K562 (cell line): ENCODE measurements around the gene NUMB. TPM values are rescaled to one million over a fixed set of nuclear protein-coding genes. Genes with fewer than 3 reads are reported as not detected.

Experiments used
- ATAC-seq: fragments of 200-7000 bp; cut with Tn5 transposase; 3 replicates; pipeline ENCODE4 v1.9.1; 2020; ENCODE audit warnings: moderate library complexity
- BruUV-seq: library from RNA; stranded (reverse); fragments of 400-500 nt; replicated peaks from 2 replicates; lab custom pipeline; 2021; lab: Mats Ljungman, UMichigan
- CTCF ChIA-PET: fragments of 300-600 bp; formaldehyde crosslinking; extraction: SDS; loops from one replicate; lab custom pipeline; 2021; ENCODE audit warnings: low intra/inter-chr PET ratio; lab: Yijun Ruan, JAX
- POLR2A ChIA-PET: fragments of 300-600, 350-650 bp; sonication (Branson Sonifier 250); formaldehyde crosslinking; extraction: SDS; loops from one replicate; lab custom pipeline; 2021; ENCODE audit warnings: antibody characterized with exemption, inconsistent platforms; lab: Yijun Ruan, JAX
- DNase-seq, 4 experiments: peaks; one replicate each; pipeline versions ENCODE4 v3.0.0 to v3.0.0-alpha.2; 2011 to 2018; ENCODE audit warnings: low spot score in 3 of 4, mixed read lengths in 3 of 4; ENCODE audit errors: extremely low read depth in 1 of 4
- FAIRE-seq: peaks from 2 replicates; lab custom pipeline; 2011; peaks lifted over from hg19 to GRCh38; lab: Jason Lieb, UNC
- H2AFZ ChIP-seq: 2 replicates; pipeline ENCODE4 v1.6.0; 2011; ENCODE audit warnings: low read depth, low read length, control low read depth, inconsistent platforms
- H3K27ac ChIP-seq: fragments of 200-600 bp; 3 replicates; pipeline ENCODE4 v1.8.0; 2011; ENCODE audit warnings: low read depth, mild to moderate bottlenecking, control low read depth, inconsistent platforms, low read length, moderate library complexity, mixed read lengths; ENCODE audit errors: extremely low read depth
- H3K27me3 ChIP-seq, 2 experiments: fragments of 300-600 bp in 1 of 2; 2 replicates in 1 of 2; 3 replicates in 1 of 2; pipeline versions ENCODE4 v1.6.0 to v1.8.0; 2011; ENCODE audit warnings: inconsistent platforms in 2 of 2, low read length in 2 of 2, mild to moderate bottlenecking in 1 of 2, mixed read lengths in 1 of 2, moderate library complexity in 1 of 2; ENCODE audit not compliant: control insufficient read depth in 2 of 2, insufficient read depth in 2 of 2
- H3K36me3 ChIP-seq: fragments of 300-600 bp; 3 replicates; pipeline ENCODE4 v1.8.0; 2011; ENCODE audit warnings: mild to moderate bottlenecking, low read length, inconsistent platforms; ENCODE audit not compliant: control insufficient read depth, insufficient read depth
- H3K4me1 ChIP-seq, 2 experiments: fragments of 200-600 bp in 1 of 2; replicated peaks in 1 of 2; 2 replicates in 1 of 2; 3 replicates in 1 of 2; pipeline versions ENCODE4 v1.5.1 to v1.8.0; 2011; ENCODE audit warnings: inconsistent platforms in 2 of 2, low read length in 2 of 2, mild to moderate bottlenecking in 1 of 2, mixed read lengths in 1 of 2, moderate library complexity in 1 of 2; ENCODE audit not compliant: control insufficient read depth in 2 of 2, insufficient read depth in 2 of 2
- H3K4me2 ChIP-seq: 2 replicates; pipeline ENCODE4 v1.6.1; 2011; ENCODE audit warnings: low read length, control low read depth, inconsistent platforms, mixed read lengths; ENCODE audit not compliant: insufficient read depth
- H3K4me3 ChIP-seq: fragments of 200-600 bp; sonication (generic), shearing (Covaris generic); 2 replicates; pipeline ENCODE4 v1.5.1; 2016; ENCODE audit warnings: control low read depth, inconsistent platforms
- H3K79me2 ChIP-seq: fragments of 200-600 bp; 3 replicates; pipeline ENCODE4 v1.8.0; 2011; ENCODE audit warnings: low read length, inconsistent platforms; ENCODE audit not compliant: control insufficient read depth, insufficient read depth
- H3K9ac ChIP-seq, 2 experiments: 2 replicates each; pipeline versions ENCODE4 v1.6.0 to v1.6.1; 2011; ENCODE audit warnings: low read depth in 2 of 2, low read length in 2 of 2, control low read depth in 1 of 2, inconsistent platforms in 1 of 2, mild to moderate bottlenecking in 1 of 2, mixed read lengths in 1 of 2; ENCODE audit not compliant: insufficient read depth in 1 of 2
- H3K9me1 ChIP-seq: one replicate; pipeline ENCODE4 v1.6.0; 2011; ENCODE audit warnings: inconsistent platforms, mild to moderate bottlenecking, low read length, moderate library complexity; ENCODE audit not compliant: control insufficient read depth, insufficient read depth
- H3K9me3 ChIP-seq: replicated peaks from 2 replicates; pipeline ENCODE4 v1.5.1; 2011; ENCODE audit warnings: low read depth, low read length, inconsistent platforms; ENCODE audit not compliant: control insufficient read depth, insufficient read depth
- H4K20me1 ChIP-seq: replicated peaks from 2 replicates; pipeline ENCODE4 v1.6.1; 2011; ENCODE audit warnings: low read length, inconsistent platforms, mixed read lengths; ENCODE audit not compliant: control insufficient read depth, insufficient read depth
- BRD9 ChIP-seq: fragments of 450-650 bp; IDR thresholded peaks from 2 replicates; pipeline ENCODE4 v1.6.1; 2018; ENCODE audit warnings: low read depth; ENCODE audit not compliant: partially characterized antibody
- CBFA2T2 ChIP-seq: fragments of 450-650 bp; conservative IDR thresholded peaks from 2 replicates; pipeline ENCODE4 v1.6.1; 2017; ENCODE audit warnings: mild to moderate bottlenecking
- EHMT2 ChIP-seq: fragments of 450-650 bp; IDR thresholded peaks from 2 replicates; pipeline ENCODE4 v1.6.1; 2018; ENCODE audit warnings: antibody characterized with exemption
- JUND ChIP-seq, 2 experiments: IDR thresholded peaks; 2 replicates in 1 of 2; 3 replicates in 1 of 2; pipeline ENCODE4 v1.6.1; 2011; ENCODE audit warnings: borderline replicate concordance in 2 of 2, low read depth in 2 of 2, low read length in 2 of 2, improper control_type of control experiment in 1 of 2, missing biosample characterization in 1 of 2, missing genetic modification characterization in 1 of 2, missing genetic modification reagents in 1 of 2
- LCOR ChIP-seq: sonication (generic); formaldehyde crosslinking; IDR thresholded peaks from 2 replicates; pipeline ENCODE4 v1.8.0; 2022; ENCODE audit warnings: mild to moderate bottlenecking, missing genetic modification reagents
- MEIS2 ChIP-seq: fragments of 450-650 bp; IDR thresholded peaks from 2 replicates; pipeline ENCODE4 v1.6.1; 2014; ENCODE audit warnings: mild to moderate bottlenecking; ENCODE audit not compliant: partially characterized antibody
- MTA2 ChIP-seq: fragments of 450-650 bp; IDR thresholded peaks from 2 replicates; pipeline ENCODE4 v1.6.1; 2016; ENCODE audit warnings: low read depth
- NUFIP1 ChIP-seq: fragments of 450-650 bp; IDR thresholded peaks from 2 replicates; pipeline ENCODE4 v1.6.1; 2018; ENCODE audit not compliant: partially characterized antibody
- RBFOX2 ChIP-seq: fragments of 200-400 bp; formaldehyde crosslinking; IDR thresholded peaks from 2 replicates; pipeline ENCODE4 v1.6.1; 2017; ENCODE audit warnings: low read depth, mild to moderate bottlenecking, low read length, moderate library complexity
- RBM25 ChIP-seq: fragments of 200-400 bp; formaldehyde crosslinking; IDR thresholded peaks from 2 replicates; pipeline ENCODE4 v1.6.1; 2018; ENCODE audit warnings: low read length, low read depth, moderate library complexity; ENCODE audit not compliant: severe bottlenecking
- SMARCA4 ChIP-seq: fragments of 450-650 bp; IDR thresholded peaks from 2 replicates; pipeline ENCODE4 v1.6.1; 2016
- TFE3 ChIP-seq: fragments of 450-650 bp; formaldehyde crosslinking; IDR thresholded peaks from 2 replicates; pipeline ENCODE4 v1.4.0; 2020; ENCODE audit warnings: mild to moderate bottlenecking, mixed read lengths
- ZC3H4 ChIP-seq: sonication (generic); formaldehyde crosslinking; IDR thresholded peaks from 2 replicates; pipeline ENCODE4 v1.9.0; 2021; ENCODE audit warnings: missing genetic modification reagents, borderline replicate concordance
- ZNF318 ChIP-seq, 2 experiments: fragments of 450-650 bp; IDR thresholded peaks; 2 replicates each; pipeline ENCODE4 v1.6.1; 2016; ENCODE audit warnings: mild to moderate bottlenecking in 2 of 2, borderline replicate concordance in 1 of 2, low read depth in 1 of 2, moderate library complexity in 1 of 2
- WGBS: fragments of 100-300 bp; shearing (Covaris generic); methylation state at CpG from one replicate; pipeline ENCODE4 v1.1.6; 2016; ENCODE audit warnings: low coverage, mixed read lengths; ENCODE audit not compliant: insufficient coverage; ENCODE audit errors: missing lambda C conversion rate; 5-methylcytosine and 5-hydroxymethylcytosine counted together
- in situ Hi-C: fragments of 300-500 bp; cut with MboI; formaldehyde crosslinking; loops from 4 replicates; pipeline ENCODE4 v1.15.0; 2018; ENCODE audit warnings: inconsistent platforms, mixed read lengths
- intact Hi-C: fragments of 100-400 bp; cut with micrococcal nuclease; formaldehyde crosslinking; loops from 2 replicates; pipeline ENCODE4 v1.14.2; 2022
- polyA plus RNA-seq, 8 experiments: library from polyadenylated mRNA; depleted of rRNA in 4 of 8; stranded (reverse) in 5 of 8; unstranded in 3 of 8; fragments of >200 nt; fragmentation: Nextera tagmentation in 2 of 8; fragmentation: Illumina TruSeq in 1 of 8; extraction: Ambion mirVana in 2 of 8; extraction: Trizol in 1 of 8; gene quantifications; 2 replicates each; pipeline versions ENCODE4 v1.2.1 to v1.2.3, GENCODE V29; 2011 to 2014; ENCODE audit warnings: inconsistent platforms in 1 of 8, missing spikeins in 1 of 8
- total RNA-seq, 7 experiments: library from RNA; depleted of rRNA in 6 of 7; stranded (reverse); fragments of >200 nt in 6 of 7; fragmentation: Illumina TruSeq in 2 of 7; extraction: Trizol in 2 of 7; gene quantifications; 2 replicates each; pipeline versions ENCODE4 v1.2.1 to v1.2.3, GENCODE V29; 2011 to 2021; ENCODE audit warnings: low replicate concordance in 1 of 7

The NUMB gene
- total and polyA plus RNA-seq, 9 of the 15 experiments (the other 6 are each of a cell fraction or from before 2014, with no cell fraction given), result 13.5 to 54.0 (median 32.3) TPM

- POLR2A ChIA-PET, result no interaction called here
- 34% methylated on average over 2 of the region's 2 CpGs for WGBS
- DNase-seq (no peak), FAIRE-seq (no peak), ATAC-seq (no peak; the same call in 2 of the 3 replicates)
- Histone ChIP-seq H3K36me3 (peaks cover 2% of the 10 kb centered on the region; the same call in 1 of the 3 replicates), H4K20me1 (no peaks in the 10 kb centered on the region), H3K4me1 (peaks cover 2 to 3% of the 10 kb centered on the region in 2 experiments; a peak in 4 of 5 replicates), H2AFZ (no peak overlapping the region), H3K9me3 (no peaks in the 10 kb centered on the region), H3K27ac (peak overlapping the region; percentile 60; the same call in 1 of the 3 replicates), H3K4me2 (0 out of 2 replicates have a peak overlapping the region, but pooled peaks have one; percentile 2), H3K9me1 (no peaks in the 10 kb centered on the region), H3K9ac (no peak overlapping the region), H3K4me3 (no peak overlapping the region), H3K27me3 (no peaks in the 10 kb centered on the region), H3K79me2 (0 out of 3 replicates have a peak, but pooled peaks cover 2% of the 10 kb centered on the region)
- in situ Hi-C loops, result no loop called here
- CTCF ChIA-PET, result no interaction called here
- intact Hi-C loops, result no loop called here
- no TSS peak for BruUV-seq
- no peak for TF ChIP-seq ZC3H4
- TF ChIP-seq MTA2, result no peak
- TF ChIP-seq BRD9, result no peak
- no peak for TF ChIP-seq TFE3 (CRISPR knock-in tag)
- TF ChIP-seq CBFA2T2, result no peak
- TF ChIP-seq RBFOX2, result no peak
- peak; percentile 81 for TF ChIP-seq MEIS2
- TF ChIP-seq ZNF318 (IDR thresholded peaks at IDR 0.05; ENCODE audit: borderline replicate concordance in 1 of 2, low read depth in 1 of 2), result no peak
- peak; percentile 3; the same call in 1 of the 2 replicates for TF ChIP-seq SMARCA4
- no peak for TF ChIP-seq NUFIP1
- TF ChIP-seq EHMT2, result no peak
- no peak for TF ChIP-seq JUND (IDR thresholded peaks at IDR 0.05; ENCODE audit: borderline replicate concordance, low read depth, low read length)
- TF ChIP-seq JUND (tag; IDR thresholded peaks at IDR 0.05; ENCODE audit: borderline replicate concordance, low read depth, low read length), result peak; percentile 1; the same call in 1 of the 3 replicates
- TF ChIP-seq LCOR, result no peak
- no peak for TF ChIP-seq RBM25
Observed at GRCh38 chr14:73311708-73312030, 146.7 kb downstream of the NUMB start.
